ENCODE measurements around the gene BNC2.

The BNC2 gene

DNA sequence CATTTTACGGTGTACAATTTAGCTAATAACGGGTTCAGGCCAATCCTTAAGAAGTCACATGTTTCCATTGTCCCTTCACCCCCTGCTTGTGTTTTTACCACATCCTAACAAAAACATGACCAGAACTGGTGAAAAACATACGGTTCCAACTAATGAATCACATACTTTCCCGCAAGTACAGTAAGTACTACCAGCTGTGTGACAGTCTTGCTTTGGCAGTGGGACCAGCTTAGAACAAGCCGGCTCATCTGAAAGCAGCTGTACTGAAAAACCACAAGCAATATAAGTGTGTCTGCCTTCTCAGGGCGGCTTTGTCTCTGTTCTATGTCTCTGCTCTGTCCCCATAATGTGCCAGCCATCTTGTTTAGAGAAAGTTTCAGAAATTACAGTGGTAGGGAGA lies 242.5 kb downstream of the BNC2 start:
- H3K27ac ChIP-seq (ENCODE audit: low read length) = no peak overlapping the region
- no peaks in the 10 kb centered on the region for H3F3A ChIP-seq (ENCODE audit: insufficient read depth, low read length)
- no peak overlapping the region for H2AFZ ChIP-seq (ENCODE audit: low read length)
- H4K20me1 ChIP-seq (ENCODE audit: insufficient read depth, low read length) = no peaks in the 10 kb centered on the region
- H3K4me3 ChIP-seq (ENCODE audit: low read length) = no peak overlapping the region
- H3K79me2 ChIP-seq (ENCODE audit: low read length) = no peaks in the 10 kb centered on the region
- no peaks in the 10 kb centered on the region for H3K27me3 ChIP-seq (replicated peaks; ENCODE audit: insufficient read depth, low read length)
- H3K9me2 ChIP-seq (replicated peaks; ENCODE audit: insufficient read depth, low read length) = no peaks in the 10 kb centered on the region
- H3K4me1 ChIP-seq (ENCODE audit: low read length) = no peaks in the 10 kb centered on the region
- H3K36me3 ChIP-seq (replicated peaks; ENCODE audit: insufficient read depth, low read length) = no peaks in the 10 kb centered on the region
- H3K9ac ChIP-seq (ENCODE audit: low read length) = no peak overlapping the region
- no peaks in the 10 kb centered on the region for H3K9me3 ChIP-seq (replicated peaks; ENCODE audit: insufficient read depth, low read length)
- TF ChIP-seq EZH2phosphoT487 (IDR thresholded peaks at IDR 0.05; ENCODE audit: low read length) = no peak
- TF ChIP-seq EZH2 (optimal IDR thresholded peaks at IDR 0.05; ENCODE audit: low read depth, low read length) = no peak
- TF ChIP-seq CTCF (IDR thresholded peaks at IDR 0.05; ENCODE audit: low read length) = no peak
- H3K4me2 ChIP-seq (ENCODE audit: low read depth, low read length) = no peak overlapping the region
- DNase-seq = no peak

DNA sequence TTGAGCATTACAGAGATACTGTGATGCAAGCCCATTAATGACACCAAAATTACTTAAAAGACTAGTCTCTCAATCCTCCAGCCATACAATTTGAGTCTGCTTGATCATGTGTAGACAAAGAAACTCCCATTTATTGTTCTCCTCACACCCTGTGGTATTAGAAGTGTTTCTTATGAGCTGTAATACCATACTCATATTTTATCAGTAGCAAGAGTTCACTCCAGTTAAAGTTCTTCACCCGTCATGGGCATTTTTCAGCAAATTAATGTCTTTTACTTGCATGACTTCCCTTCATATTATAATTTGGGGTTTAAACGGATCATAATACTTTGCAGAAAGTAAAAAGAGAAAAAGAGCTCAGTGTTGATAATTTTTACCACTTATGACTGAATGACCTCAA lies 242.9 kb downstream of the BNC2 start:
- no peaks in the 10 kb centered on the region for H3K79me2 ChIP-seq (ENCODE audit: low read length)
- no peaks in the 10 kb centered on the region for H3K36me3 ChIP-seq (replicated peaks; ENCODE audit: insufficient read depth, low read length)
- no peak overlapping the region for H3K4me2 ChIP-seq (ENCODE audit: low read depth, low read length)
- no peak overlapping the region for H2AFZ ChIP-seq (ENCODE audit: low read length)
- H3K27me3 ChIP-seq (replicated peaks; ENCODE audit: insufficient read depth, low read length) = no peaks in the 10 kb centered on the region
- H3K4me3 ChIP-seq (ENCODE audit: low read length) = no peak overlapping the region
- H3K9ac ChIP-seq (ENCODE audit: low read length) = no peak overlapping the region
- no peak for DNase-seq
- H3K9me2 ChIP-seq (replicated peaks; ENCODE audit: insufficient read depth, low read length) = no peaks in the 10 kb centered on the region
- no peaks in the 10 kb centered on the region for H4K20me1 ChIP-seq (ENCODE audit: insufficient read depth, low read length)
- H3K9me3 ChIP-seq (replicated peaks; ENCODE audit: insufficient read depth, low read length) = no peaks in the 10 kb centered on the region
- no peaks in the 10 kb centered on the region for H3K4me1 ChIP-seq (ENCODE audit: low read length)
- no peak overlapping the region for H3K27ac ChIP-seq (ENCODE audit: low read length)
- no peaks in the 10 kb centered on the region for H3F3A ChIP-seq (ENCODE audit: insufficient read depth, low read length)
- TF ChIP-seq EZH2 (optimal IDR thresholded peaks at IDR 0.05; ENCODE audit: low read depth, low read length) (no peak), CTCF (IDR thresholded peaks at IDR 0.05; ENCODE audit: low read length) (no peak), EZH2phosphoT487 (IDR thresholded peaks at IDR 0.05; ENCODE audit: low read length) (no peak)

DNA sequence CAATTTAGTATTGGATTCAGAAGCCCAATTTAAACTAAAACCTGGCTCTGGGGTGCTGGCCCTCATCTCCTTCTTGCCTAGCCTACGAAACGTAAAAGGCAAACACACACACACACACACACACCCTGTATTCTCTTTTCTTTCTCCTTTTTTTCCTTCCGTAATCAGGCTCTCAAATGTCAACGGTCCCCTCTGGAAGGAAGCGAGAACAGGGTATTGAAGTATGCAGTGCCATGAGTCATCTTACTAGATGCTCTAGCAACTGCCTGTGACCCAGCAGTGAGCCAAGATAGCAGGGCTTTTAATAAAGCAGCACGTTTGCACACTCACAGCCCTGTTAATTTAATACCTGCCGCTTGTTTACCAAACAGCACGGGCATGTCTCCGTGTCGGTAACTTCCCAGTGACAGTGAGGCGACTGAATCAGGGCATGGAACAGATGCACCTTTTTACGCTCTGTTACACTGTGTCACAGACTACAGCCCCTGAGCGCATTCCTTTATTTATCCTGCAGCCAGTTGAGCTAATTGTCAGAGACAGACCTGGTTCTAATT lies 243.8 kb downstream of the BNC2 start:
- H3K4me1 ChIP-seq (ENCODE audit: low read length) = no peaks in the 10 kb centered on the region
- no peak overlapping the region for H3K4me3 ChIP-seq (ENCODE audit: low read length)
- no peaks in the 10 kb centered on the region for H4K20me1 ChIP-seq (ENCODE audit: insufficient read depth, low read length)
- no peak overlapping the region for H3K4me2 ChIP-seq (ENCODE audit: low read depth, low read length)
- H3K36me3 ChIP-seq (replicated peaks; ENCODE audit: insufficient read depth, low read length) = no peaks in the 10 kb centered on the region
- DNase-seq = no peak
- H3F3A ChIP-seq (ENCODE audit: insufficient read depth, low read length) = no peaks in the 10 kb centered on the region
- no peak overlapping the region for H3K27ac ChIP-seq (ENCODE audit: low read length)
- H3K79me2 ChIP-seq (ENCODE audit: low read length) = no peaks in the 10 kb centered on the region
- H3K9me2 ChIP-seq (replicated peaks; ENCODE audit: insufficient read depth, low read length) = no peaks in the 10 kb centered on the region
- no peak overlapping the region for H3K9ac ChIP-seq (ENCODE audit: low read length)
- no peak overlapping the region for H2AFZ ChIP-seq (ENCODE audit: low read length)
- TF ChIP-seq EZH2phosphoT487 (IDR thresholded peaks at IDR 0.05; ENCODE audit: low read length) (no peak), EZH2 (optimal IDR thresholded peaks at IDR 0.05; ENCODE audit: low read depth, low read length) (no peak), CTCF (IDR thresholded peaks at IDR 0.05; ENCODE audit: low read length) (no peak)
- H3K27me3 ChIP-seq (replicated peaks; ENCODE audit: insufficient read depth, low read length) = no peaks in the 10 kb centered on the region
- no peaks in the 10 kb centered on the region for H3K9me3 ChIP-seq (replicated peaks; ENCODE audit: insufficient read depth, low read length)

All from MM.1S (cell line).